Stomach (tissue), 9 donors: ENCODE measurements around the gene NDOR1. TPM values are rescaled to one million over a fixed set of nuclear protein-coding genes. Genes with fewer than 3 reads are reported as not detected.

Experiments used
- DNase-seq, 2 donors: peaks; one replicate each; pipeline versions ENCODE4 v3.0.0 to v3.0.0-alpha.2; 2013 to 2019
- H3K27ac ChIP-seq, 5 donors: fragments of 200-600 bp in 4 of 5; sonication (generic) in 4 of 5; one replicate each; pipeline ENCODE4 v1.5.1; 2013 to 2019; ENCODE audit warnings: mild to moderate bottlenecking in 1 of 5, moderate library complexity in 1 of 5
- H3K27me3 ChIP-seq, 3 donors: fragments of 200-600 bp; sonication (generic); one replicate each; pipeline ENCODE4 v1.5.1; 2017 to 2019; ENCODE audit warnings: mixed run types in 1 of 3
- H3K36me3 ChIP-seq, 4 donors: fragments of 200-600 bp; sonication (generic); 1 replicate in 3 of 4; 2 replicates in 1 of 4; pipeline ENCODE4 v1.5.1; 2016 to 2019
- H3K4me1 ChIP-seq, 4 donors: fragments of 200-600 bp; sonication (generic); one replicate each; pipeline ENCODE4 v1.5.1; 2016 to 2019
- H3K4me3 ChIP-seq, 4 donors: fragments of 200-600 bp; sonication (generic) in 3 of 4; one replicate each; pipeline ENCODE4 v1.5.1; 2016 to 2019; ENCODE audit warnings: mild to moderate bottlenecking in 1 of 4
- H3K9me3 ChIP-seq, 4 donors: fragments of 200-600 bp; sonication (generic); one replicate each; pipeline ENCODE4 v1.5.1; 2016 to 2019
- CTCF ChIP-seq, 7 experiments: fragments of 450-650 bp in 4 of 7; fragments of 200-600 bp in 3 of 7; sonication (generic) in 3 of 7; IDR thresholded peaks; one replicate each; pipeline ENCODE4 v1.5.1; 2016 to 2019; ENCODE audit warnings: antibody characterized with exemption in 7 of 7, control low read depth in 2 of 7, mild to moderate bottlenecking in 1 of 7
- EP300 ChIP-seq: sonication (generic); formaldehyde crosslinking; IDR thresholded peaks from one replicate; pipeline ENCODE4 v1.6.1; 2017; ENCODE audit warnings: antibody characterized with exemption
- POLR2A ChIP-seq, 4 donors: fragments of 450-650 bp; IDR thresholded peaks; one replicate each; pipeline ENCODE4 v1.6.1; 2016; ENCODE audit warnings: antibody characterized with exemption in 4 of 4, control low read depth in 2 of 4, mild to moderate bottlenecking in 1 of 4, moderate library complexity in 1 of 4
- POLR2AphosphoS5 ChIP-seq, 3 donors: sonication (generic); formaldehyde crosslinking; IDR thresholded peaks; one replicate each; pipeline ENCODE4 v1.6.1; 2016; ENCODE audit warnings: antibody characterized with exemption in 3 of 3
- WGBS, 5 donors: extraction: QIAGEN DNeasy Blood & Tissue Kit in 3 of 5; methylation state at CpG; one replicate each; pipeline versions ENCODE4 v1.1.5 to v1.1.7; 2013 to 2018; 5-methylcytosine and 5-hydroxymethylcytosine counted together
- intact Hi-C: fragments of 100-400 bp; cut with DNase I; formaldehyde crosslinking; loops from one replicate; pipeline ENCODE4 v1.15.1; 2023; ENCODE audit warnings: low total_unique reads
- polyA plus RNA-seq, 3 donors: library from polyadenylated mRNA; stranded (reverse); fragments of 200-250 nt; gene quantifications; one replicate each; pipeline ENCODE4 v1.2.3, GENCODE V29; 2013
- total RNA-seq, 5 donors: library from RNA; depleted of rRNA; stranded (reverse); fragments of >200 nt; gene quantifications; one replicate each; pipeline versions ENCODE4 v1.1.0 to v1.2.3, GENCODE V29; 2014 to 2016
- donor health status: healthy with polysubstance abuse.
- donor health status: Bipolar disorder and iron deficiency.
- donor health status: healthy.

The NDOR1 gene
- total and polyA plus RNA-seq, 8 donors, result 0.89 to 105 (median 7.9) TPM

DNA sequence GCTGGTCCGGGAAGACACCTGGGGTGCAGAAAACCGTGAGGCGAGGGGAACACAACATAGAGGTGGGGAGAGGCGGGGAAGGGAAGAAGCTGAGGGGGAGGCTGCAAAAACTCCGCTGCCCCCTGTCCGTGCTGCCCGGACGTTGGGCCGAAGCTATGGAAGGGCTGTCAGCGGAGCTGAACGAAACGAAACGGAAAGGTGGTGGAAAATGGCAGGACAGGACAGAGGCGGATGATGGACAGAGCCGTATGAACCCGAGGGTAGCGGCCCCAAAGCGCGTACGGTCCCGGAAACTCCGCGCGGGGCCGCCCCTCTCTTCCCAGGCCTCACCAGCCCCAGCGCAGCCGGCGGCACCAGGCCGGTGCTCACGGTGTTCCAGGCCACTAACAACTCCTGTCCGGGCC, 17.4 kb upstream of the NDOR1 start:
- Histone ChIP-seq H3K4me1 (peaks cover 35 to 77% (median 71%) of the 10 kb centered on the region in 4 donors), H3K4me3 (peak overlapping the region; percentile 95 to 99 (median 97)), H3K36me3 (peaks cover 42 to 73% (median 69%) of the 10 kb centered on the region in 4 donors), H3K27me3 (no peaks in the 10 kb centered on the region), H3K9me3 (no peaks in the 10 kb centered on the region), H3K27ac (peak overlapping the region; percentile 96 to 97 (median 96))
- no peak for DNase-seq
- WGBS, 5 donors, result 0 to 1% (median 1%) methylated on average over 30 to 31 of the region's 31 CpGs
- intact Hi-C loops, result loop anchor here (10.0 kb wide), 2 partner anchors 47 to 73 kb away; partner anchors contain the start of genes DPP7 and SLC34A3
- no peak for TF ChIP-seq POLR2AphosphoS5 (IDR thresholded peaks at IDR 0.05)
- TF ChIP-seq POLR2A (IDR thresholded peaks at IDR 0.05), result no peak
- TF ChIP-seq CTCF (IDR thresholded peaks at IDR 0.05), result no peak
- no peak for TF ChIP-seq EP300

- DNase-seq, result peak; percentile 95 to 98
- Histone ChIP-seq H3K27me3 (no peaks in the 10 kb centered on the region), H3K4me3 (peak within 1 kb of the TSS; percentile 95 to 99 (median 97)), H3K9me3 (no peaks in the 10 kb centered on the region), H3K27ac (peak within 1 kb of the TSS; percentile 96 to 97 (median 96)), H3K4me1 (peaks cover 35 to 83% (median 77%) of the 10 kb centered on the region in 4 donors), H3K36me3 (peaks cover 36 to 67% (median 63%) of the 10 kb centered on the region in 4 donors)
- peak in 3 of 7 experiments; percentile 6 to 48 (median 31) for TF ChIP-seq CTCF (IDR thresholded peaks at IDR 0.05)
- peak in 2 of 4 donors; percentile 56 for TF ChIP-seq POLR2A (IDR thresholded peaks at IDR 0.05)
- TF ChIP-seq POLR2AphosphoS5 (IDR thresholded peaks at IDR 0.05), result peak; percentile 97 to 99 (median 99)
- no peak for TF ChIP-seq EP300
- WGBS, 5 donors, result 0 to 1% (median 0%) methylated on average over 39 to 98 of the region's 98 CpGs
- intact Hi-C loops, result loop anchor here (10.0 kb wide), 2 partner anchors 46 to 74 kb away; partner anchors contain the start of genes DPP7 and SLC34A3
Measured at GRCh38 chr9:137188490-137189296, 16.8 kb upstream of the NDOR1 start, which contains the start of the genes ANAPC2 and SSNA1. ANAPC2 (minus strand) TSS chr9:137188560; CDS start chr9:137188532, 28 bp downstream. SSNA1 (plus strand) TSS chr9:137188676; CDS start chr9:137188727, 51 bp downstream.

- Histone ChIP-seq H3K27ac (peak overlapping the region; percentile 96 to 97 (median 96)), H3K4me3 (peak overlapping the region; percentile 95 to 99 (median 97)), H3K27me3 (no peaks in the 10 kb centered on the region), H3K36me3 (peaks cover 27 to 58% (median 54%) of the 10 kb centered on the region in 4 donors), H3K4me1 (peaks cover 44 to 90% (median 84%) of the 10 kb centered on the region in 4 donors), H3K9me3 (no peaks in the 10 kb centered on the region)
- no peak for TF ChIP-seq POLR2A (IDR thresholded peaks at IDR 0.05)
- TF ChIP-seq CTCF (IDR thresholded peaks at IDR 0.05), result no peak
- TF ChIP-seq EP300, result no peak
- no peak for TF ChIP-seq POLR2AphosphoS5 (IDR thresholded peaks at IDR 0.05)
- 10 to 47% (median 19%) methylated on average over 10 to 23 of the region's 23 CpGs for WGBS, 5 donors
- DNase-seq, result peak in 1 of 2 donors; percentile 51
- intact Hi-C loops, result loop anchor here (10.0 kb wide), 2 partner anchors 45 to 75 kb away; partner anchors contain the start of genes DPP7 and SLC34A3
Measured at GRCh38 chr9:137189297-137190295, 15.9 kb upstream of the NDOR1 start.
